GM19035 (cell line): ENCODE measurements around the gene UBA7.
"Not testable (repeated sequence)": the region's sequence is repeated elsewhere in the genome, so short reads cannot be mapped to it uniquely, and the experiment has no call there.

Experiments
- ATAC-seq: cut with Tn5 transposase; IDR thresholded peaks from one replicate; pipeline ENCODE4 v1.9.1; 2021; ENCODE audit not compliant: unreplicated experiment

The UBA7 gene, protein sequence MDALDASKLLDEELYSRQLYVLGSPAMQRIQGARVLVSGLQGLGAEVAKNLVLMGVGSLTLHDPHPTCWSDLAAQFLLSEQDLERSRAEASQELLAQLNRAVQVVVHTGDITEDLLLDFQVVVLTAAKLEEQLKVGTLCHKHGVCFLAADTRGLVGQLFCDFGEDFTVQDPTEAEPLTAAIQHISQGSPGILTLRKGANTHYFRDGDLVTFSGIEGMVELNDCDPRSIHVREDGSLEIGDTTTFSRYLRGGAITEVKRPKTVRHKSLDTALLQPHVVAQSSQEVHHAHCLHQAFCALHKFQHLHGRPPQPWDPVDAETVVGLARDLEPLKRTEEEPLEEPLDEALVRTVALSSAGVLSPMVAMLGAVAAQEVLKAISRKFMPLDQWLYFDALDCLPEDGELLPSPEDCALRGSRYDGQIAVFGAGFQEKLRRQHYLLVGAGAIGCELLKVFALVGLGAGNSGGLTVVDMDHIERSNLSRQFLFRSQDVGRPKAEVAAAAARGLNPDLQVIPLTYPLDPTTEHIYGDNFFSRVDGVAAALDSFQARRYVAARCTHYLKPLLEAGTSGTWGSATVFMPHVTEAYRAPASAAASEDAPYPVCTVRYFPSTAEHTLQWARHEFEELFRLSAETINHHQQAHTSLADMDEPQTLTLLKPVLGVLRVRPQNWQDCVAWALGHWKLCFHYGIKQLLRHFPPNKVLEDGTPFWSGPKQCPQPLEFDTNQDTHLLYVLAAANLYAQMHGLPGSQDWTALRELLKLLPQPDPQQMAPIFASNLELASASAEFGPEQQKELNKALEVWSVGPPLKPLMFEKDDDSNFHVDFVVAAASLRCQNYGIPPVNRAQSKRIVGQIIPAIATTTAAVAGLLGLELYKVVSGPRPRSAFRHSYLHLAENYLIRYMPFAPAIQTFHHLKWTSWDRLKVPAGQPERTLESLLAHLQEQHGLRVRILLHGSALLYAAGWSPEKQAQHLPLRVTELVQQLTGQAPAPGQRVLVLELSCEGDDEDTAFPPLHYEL

DNA sequence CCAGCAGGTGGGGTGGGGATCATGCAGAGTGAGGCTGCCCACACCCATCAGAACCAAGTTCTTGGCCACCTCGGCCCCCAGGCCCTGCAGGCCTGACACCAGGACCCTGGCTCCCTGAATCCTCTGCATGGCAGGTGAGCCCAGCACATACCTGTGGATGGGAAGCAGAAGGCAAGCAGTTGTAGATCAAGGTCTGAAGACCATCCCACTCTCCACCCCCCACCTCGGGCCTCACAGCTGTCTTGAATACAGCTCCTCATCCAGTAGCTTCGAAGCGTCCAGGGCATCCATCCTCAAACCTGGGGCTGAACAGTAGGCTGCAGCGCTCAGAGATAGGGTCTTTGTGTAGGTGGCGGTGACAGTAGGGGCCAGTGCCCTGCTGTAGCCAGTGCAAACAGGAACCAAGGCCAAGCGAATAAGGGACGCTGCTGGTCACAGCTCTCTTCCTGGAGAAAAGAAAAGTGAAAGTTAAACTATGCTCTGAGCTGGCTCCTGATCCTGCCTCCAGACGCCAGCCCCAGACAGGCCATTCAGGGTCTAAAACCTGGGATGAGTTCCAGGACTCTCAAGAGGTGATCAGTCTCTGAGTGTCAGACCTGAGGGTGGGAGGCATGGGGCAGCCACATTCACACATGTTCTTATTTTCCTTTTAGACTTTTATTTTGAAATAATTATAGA lies at the start of gene UBA7:
Gene UBA7 (minus strand): TSS at position 457 of the 678 bp plus-strand sequence. CDS start 166 bp downstream, at position 291.
- peak; percentile 67 for ATAC-seq

DNA sequence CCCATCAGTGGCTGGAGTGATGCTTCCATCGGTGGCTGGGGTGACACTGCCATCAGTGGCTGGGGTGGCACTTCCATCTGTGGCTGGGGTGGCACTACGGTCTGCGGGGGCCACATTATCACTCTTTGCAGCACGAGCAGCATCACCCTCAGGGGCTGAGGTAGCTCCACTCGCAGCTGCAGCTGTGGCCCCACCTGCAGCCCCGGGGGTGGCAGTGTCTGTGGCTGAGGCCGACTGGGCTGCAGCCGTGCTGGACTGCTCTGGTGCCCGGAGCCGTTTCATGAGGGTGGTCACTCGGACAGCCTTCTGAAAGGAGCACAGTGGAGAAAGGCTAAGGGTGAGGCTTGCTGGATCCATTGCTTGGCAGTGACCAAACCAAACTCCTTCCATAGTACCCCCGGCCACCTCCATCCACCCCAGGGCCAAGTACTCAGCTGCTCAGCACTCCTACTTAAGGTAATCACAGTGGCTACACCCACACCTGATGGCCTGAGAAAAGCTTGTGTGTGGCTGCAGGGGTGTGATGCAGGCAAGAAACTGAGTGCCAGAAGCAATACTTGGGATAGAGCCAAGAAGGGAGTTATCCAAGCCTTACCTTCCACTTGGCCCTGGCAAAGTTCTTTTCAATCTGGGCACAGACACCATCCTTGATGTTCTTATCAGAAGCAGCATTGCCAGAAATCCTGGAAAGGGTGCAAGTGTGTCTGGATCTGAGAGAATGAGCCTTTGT lies 46.0 kb upstream of the UBA7 start:
- no peak for ATAC-seq

DNA sequence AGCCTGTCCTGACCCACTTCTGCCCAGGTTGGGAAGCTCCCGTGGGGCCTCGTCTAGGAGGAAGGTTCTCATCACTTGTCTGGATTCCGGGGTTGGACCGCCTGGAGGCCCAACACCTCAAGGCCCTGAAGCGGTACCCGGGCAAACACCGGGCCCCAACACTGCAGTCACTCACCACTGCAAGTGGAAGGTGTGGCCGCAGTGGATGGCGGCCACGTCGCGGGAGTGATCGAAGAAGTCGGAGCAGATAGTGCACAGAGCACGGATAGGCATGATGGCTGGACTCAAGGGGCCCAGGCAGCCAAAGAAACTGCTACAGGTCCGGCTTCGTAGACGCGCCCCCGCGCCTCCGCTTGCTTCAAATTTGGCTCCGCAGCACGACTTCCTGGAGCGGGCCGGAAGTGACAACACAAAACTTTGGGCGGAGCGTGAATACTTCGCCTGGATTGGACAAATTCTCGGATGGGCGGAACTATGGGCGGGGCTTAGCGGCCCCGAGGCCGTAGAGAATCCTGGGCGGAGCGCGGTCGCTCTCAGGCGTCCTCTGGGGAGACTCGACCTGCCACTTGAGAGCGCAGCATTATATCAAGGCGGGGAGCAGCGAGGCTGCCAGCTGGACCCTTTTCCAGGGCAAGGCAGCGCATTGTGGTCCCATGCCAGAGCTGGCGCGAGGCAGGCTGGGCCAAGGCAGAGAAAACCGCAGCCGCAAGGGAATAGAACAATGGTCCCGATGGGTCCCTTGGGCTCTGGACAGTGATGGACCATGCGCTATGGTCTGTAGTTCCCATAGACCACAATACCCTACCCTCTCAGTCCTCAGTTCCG lies 42.6 kb upstream of the UBA7 start, which contains the start of gene TRAIP:
Gene TRAIP (minus strand): TSS at position 384 of the 825 bp plus-strand sequence. CDS start 111 bp downstream, at position 273.
- ATAC-seq = peak; percentile 94

DNA sequence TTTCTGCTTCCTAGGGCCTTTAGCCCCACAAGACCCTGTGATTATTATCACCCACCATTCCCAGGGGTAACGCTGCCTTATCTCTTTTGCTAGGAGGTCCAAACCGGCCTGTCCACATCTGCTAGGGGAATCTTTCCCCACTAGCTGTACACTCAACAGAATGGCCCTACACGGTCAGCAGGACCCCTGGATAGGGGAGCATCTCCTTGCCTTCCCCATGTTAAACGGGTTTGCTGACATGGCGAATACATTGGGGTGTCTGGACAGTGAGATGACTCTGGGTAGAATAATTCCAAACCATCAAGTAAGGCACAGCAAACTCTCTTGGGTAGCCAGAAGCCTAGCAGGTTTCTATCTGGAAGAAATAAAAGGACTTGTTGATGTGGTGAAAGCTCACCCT lies 41.9 kb upstream of the UBA7 start:
- no peak for ATAC-seq

DNA sequence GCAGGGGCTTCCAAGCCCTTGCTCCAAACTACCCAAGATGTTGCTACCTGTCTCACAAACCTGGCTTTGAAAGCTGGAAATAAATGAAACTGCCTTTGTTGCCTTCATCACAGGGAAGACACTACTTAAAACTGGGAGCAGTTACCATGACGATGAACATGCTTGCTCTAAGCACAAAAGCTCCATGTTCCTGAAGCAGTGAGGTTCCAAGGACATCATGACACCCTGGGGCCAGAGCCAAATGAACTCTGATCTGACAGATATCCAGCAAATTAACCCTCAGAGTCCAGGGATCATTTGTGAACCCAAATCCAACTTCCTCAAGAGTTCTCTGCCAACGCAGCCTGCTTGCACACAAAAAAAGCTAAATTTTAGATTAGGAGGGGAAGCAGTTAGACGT lies 31.9 kb upstream of the UBA7 start:
- ATAC-seq = no peak

DNA sequence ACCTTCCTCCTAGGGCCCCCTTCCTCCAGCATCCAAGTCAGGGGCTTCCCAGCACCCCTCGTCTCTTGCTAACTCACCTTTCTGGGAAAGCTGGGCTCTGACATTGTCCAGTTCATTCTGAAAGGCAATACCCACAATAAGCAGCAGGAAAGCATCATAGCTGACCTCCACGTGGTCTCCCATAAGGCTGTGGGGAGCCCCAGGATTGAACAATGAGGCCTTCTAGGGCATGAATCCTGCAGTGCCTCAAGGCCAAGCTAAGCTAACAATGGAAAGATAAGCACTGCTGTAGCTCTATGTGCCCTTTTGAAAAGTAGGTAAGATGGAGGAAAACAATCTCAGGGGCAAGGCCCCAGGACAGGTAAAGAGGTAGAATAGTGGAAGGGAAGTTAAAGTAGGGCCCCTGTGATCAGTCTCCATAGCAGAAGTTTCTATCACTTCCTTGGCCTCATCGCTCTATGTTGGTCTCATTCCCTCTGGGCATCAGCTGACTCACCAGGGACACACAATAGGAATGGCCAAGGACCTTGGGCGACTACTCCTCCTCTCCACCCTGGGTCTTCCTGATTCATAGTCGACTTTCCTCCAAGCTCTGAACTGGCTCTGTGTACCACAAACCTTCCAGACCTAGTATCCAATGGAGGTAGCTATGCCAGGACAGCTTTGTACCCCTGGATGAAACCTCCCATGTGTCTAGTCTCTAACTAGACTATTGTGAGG lies 30.9 kb upstream of the UBA7 start:
- ATAC-seq = no peak

DNA sequence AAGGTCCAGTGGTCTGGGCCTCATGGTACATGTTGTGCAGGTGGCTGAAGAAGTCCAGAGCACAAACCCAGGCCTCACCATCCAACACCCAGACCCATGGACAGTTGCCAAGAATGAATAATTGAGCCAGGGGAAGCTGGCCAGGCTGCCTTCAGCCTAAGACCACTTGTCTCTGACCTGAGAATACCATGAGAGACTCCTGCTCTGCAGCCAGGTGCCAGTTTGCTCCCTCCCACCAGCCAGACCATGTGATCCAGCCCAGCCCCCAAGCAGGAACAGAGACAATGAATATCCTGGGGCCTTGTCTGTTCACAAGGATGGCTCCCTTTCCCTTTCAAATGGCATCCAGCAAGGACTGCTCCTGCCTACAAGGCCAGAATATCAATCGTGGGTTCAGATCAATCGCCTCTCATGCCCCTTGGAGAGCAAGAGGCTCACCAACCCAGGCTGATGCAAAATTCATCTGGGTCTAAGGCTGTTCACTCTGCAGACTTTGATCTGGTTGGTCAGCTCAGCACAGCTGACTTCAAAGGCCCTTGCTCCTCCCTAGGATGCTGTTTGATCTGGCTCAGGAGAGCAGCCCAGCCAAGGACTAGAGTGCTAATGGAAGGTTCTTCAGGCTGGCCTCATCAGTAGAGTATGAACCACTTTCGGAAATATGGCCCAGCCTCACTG lies 29.2 kb upstream of the UBA7 start:
- no peak for ATAC-seq

DNA sequence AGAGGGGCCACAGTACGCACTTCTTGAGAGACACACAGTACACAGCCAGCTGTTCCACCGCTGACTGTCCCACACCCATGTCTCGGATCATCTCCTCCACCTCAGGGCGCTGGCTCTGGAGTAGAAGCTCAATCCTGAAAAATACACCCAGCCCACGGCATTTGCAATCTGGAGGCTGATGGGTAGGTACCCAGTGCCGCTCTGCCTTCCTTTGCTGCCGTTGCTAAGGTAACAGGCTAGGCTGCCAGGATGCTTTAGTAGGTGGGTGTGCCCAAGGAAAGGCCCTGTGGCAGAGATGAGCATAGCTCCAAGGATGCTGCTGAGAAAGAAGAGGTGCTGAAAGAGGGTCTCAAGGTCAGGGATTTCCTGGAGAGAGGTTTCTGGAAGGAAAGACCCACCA lies 28.1 kb upstream of the UBA7 start:
- ATAC-seq = no peak

DNA sequence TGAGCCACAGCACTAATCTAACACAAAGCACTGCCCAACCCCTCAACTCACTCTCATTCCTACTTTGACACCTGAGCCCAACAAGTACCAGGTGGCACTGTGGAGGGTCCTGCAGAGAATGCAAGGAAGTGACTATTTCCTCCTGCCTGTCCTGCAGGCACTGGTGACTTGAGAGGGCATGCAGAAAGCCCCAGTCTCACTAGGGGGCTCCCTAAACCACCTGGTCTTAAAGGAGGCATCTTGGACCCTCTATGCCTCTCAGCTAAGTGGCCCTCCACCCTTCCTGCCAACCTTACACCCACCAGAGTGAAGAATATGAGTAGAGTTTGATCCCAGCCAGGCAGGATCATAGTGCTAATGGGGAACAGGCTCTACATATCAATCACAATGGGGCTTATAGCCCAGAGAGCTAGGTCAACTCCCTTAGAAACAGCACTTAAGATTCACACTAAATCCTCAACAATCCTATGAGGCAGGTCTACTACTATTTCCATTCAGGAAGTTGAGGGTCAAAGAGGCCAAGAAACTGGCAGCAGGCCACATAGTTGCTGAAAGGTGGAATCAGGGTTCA lies 27.5 kb upstream of the UBA7 start:
- no peak for ATAC-seq

DNA sequence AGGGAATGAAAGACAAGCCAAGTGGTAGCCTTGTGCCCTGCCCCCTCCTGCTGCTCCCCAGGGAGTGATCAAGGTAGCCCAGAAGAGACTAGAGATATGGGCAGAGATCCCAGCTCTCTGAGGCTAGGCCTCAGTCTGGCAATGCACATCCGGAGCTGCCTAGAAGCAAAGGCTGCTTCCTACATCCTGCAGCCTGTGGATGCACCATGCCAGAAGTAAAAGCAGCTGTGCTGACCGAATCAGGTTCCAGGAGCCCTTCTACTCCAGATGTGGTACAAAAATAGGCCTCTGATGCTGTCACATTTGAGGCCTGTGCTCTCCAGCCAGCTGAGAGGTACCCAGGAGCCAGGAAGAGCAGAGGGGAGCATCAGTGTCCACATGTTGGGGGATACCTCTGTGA lies 26.6 kb upstream of the UBA7 start:
- no peak for ATAC-seq

DNA sequence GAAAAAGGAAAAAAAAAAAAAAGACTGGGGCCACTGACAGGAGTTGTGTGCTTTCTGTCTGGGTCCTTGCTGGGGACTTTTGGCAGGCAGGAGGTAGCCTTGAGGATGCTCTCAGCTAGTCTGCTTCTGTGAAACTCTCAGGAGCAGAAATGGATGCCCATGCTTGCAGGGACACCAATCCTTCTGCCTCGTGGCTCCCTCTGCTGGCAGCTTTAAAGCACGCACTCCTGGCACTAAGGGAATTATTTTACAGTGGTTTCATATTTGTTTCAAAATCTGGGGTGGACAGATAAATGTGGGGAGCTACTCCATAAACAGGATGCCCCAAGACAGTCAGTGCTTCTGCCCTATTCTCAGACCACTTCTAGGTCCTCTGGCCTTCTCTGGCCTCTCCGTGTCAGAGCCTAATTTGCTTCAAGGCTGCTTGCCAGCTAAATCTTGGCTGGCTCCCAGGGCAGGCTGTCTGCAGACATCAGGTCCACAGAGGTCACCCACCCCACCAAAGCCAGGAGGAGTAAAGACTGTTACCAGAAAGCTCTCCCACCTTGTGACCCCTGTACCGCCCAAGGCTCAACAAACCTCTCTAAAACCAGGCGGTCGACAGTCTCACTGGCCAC lies 25.5 kb upstream of the UBA7 start:
- ATAC-seq = no peak

DNA sequence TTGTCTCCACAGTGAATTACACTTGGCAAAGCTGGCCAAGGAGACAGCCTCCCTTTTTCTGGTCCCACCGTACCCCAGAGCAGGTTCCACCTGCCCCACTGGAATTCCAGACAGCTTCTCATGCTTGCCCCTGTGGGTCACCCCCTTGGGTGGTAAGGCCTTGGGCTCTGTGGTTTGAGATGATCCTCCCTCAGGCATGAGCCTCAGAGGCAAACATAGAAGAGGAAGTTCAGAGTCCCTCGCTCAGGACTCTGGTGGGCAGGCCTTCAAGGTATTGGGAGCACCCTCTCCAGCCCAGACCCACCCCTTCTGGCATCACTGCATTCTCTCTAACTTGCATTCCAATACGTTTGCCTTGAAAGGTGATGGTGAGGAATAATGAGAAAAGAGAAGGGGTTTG lies 17.6 kb upstream of the UBA7 start:
- ATAC-seq = no peak

DNA sequence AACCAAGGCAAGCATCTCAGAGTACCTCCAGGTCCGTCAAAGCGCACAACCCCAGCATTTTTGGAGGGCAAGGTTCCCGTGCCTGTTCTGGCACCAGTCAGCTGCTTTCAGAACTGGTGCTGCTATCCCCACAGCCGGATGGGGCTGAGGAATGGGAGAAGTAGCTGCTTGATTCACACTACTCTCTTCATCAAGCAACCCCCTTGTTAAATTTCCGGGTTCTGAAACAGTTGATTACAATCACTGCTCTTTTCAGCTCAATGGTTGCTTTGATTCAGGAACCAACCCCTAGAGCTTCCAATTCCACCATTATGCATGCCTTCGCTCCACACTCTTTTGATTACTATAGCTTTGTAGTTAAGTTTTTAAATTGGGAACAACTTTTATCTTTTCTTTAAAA lies 12.3 kb upstream of the UBA7 start:
- no peak for ATAC-seq

DNA sequence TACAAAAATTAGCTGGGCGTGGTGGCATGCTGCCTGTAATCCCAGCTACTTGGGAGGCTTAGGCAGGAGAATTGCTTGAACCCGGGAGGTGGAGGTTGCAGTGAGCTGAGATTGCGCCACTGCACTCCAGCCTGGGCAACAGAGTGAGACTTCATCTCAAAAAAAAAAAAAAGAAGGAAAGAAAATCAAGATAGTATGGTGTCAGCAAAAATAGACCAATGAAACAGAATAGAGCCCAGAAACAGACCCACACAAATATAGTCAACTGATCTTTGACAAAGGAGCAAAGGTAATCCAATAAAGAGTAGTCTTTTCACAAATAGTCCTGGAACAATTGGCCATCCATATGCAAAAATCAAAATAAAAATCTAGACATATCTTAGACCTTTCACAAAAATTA lies 9.4 kb upstream of the UBA7 start:
- not testable (repeated sequence) for ATAC-seq

DNA sequence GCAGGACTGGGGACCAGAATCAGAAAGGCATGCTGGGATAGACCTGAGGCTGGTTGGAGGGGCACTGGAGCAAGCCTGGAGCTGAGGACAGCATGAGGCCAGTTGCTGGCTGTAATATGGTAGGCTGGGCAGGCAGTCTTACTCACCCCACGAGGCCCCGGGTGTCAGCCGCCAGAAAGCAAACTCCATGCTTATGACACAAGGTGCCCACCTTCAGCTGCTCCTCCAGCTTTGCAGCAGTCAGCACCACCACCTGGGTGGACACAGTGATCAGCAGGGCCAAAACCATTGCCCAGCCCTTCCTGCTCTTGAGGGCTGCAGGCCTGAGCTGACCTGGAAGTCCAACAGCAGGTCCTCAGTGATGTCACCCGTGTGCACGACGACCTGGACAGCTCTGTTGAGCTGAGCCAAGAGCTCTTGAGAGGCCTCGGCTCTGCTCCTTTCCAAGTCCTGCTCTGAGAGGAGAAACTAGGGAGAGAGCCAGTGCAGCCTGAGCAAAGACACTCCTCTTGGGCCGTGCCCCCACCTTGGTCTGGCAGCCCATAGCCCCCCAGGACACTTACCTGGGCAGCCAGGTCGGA lies 747 bp downstream of the UBA7 start:
- peak; percentile 21 for ATAC-seq

DNA sequence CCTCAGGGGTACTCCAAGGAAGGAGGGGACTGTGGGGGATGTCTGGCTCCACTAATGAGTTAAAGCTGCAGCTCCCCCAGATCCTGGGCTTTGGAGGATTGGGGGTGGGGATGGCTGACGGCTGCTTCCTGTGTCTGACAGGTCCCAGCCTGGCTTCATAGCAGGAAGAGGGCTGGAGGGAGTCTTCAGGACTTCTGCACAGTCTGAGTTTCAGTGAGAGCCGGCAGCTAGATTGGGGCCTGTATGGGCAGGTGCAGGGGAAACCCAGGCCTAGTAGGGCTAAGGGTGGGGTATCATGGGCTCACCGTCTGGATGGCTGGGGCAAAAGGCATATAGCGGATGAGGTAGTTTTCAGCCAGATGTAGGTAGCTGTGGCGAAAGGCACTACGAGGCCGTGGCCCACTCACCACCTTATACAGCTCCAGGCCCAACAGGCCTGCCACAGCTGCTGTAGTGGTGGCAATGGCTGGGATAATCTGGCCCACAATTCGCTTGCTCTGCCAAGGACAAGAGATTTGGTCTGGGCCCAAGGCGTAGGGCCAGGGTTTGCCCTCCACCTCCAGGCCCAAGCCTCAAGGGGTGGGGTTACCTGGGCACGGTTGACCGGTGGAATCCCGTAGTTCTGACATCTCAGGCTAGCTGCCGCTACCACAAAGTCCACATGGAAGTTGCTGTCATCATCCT lies 6.2 kb downstream of the UBA7 start:
- no peak for ATAC-seq

DNA sequence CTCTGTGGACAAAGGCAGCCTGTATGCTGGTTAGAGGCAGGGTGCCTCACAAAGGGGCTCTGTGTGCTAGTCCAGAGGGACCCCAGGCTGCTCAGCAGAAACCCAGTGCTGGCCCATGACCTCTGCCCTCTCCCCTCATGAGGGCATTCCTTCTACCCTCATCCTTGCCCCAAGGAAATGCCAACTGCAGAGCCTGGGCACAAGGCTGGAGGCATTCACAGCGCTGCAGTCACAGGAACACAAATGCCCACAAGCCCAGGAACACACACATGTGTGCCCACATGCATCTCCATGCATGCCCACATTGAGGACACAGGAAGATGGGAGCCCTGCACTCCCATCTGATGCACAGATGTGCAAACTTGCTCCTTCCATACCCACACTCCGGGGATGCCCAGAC lies 6.9 kb downstream of the UBA7 start:
- ATAC-seq = no peak
